Fibroblast of lung (primary cell): ENCODE results near the gene CSAG1.
"Not testable (repeated sequence)": the region's sequence is repeated elsewhere in the genome, so short reads cannot be mapped to it uniquely, and the experiment has no call there.

Experiments
- EZH2 ChIP-seq: IDR thresholded peaks from 2 replicates; pipeline ENCODE4 v1.5.1; 2012; ENCODE audit warnings: low read length, control low read depth, mild to moderate bottlenecking; ENCODE audit errors: missing control alignments
- TF ChIP-seq, protein P1 (sequence below), 2 donors: IDR thresholded peaks in 1 of 2; conservative IDR thresholded peaks in 1 of 2; 1 replicate in 1 of 2; 2 replicates in 1 of 2; pipeline ENCODE4 v1.5.1; 2011 to 2012; ENCODE audit warnings: low read length in 2 of 2, control low read depth in 1 of 2, inconsistent platforms in 1 of 2, low read depth in 1 of 2, mild to moderate bottlenecking in 1 of 2

DNA sequence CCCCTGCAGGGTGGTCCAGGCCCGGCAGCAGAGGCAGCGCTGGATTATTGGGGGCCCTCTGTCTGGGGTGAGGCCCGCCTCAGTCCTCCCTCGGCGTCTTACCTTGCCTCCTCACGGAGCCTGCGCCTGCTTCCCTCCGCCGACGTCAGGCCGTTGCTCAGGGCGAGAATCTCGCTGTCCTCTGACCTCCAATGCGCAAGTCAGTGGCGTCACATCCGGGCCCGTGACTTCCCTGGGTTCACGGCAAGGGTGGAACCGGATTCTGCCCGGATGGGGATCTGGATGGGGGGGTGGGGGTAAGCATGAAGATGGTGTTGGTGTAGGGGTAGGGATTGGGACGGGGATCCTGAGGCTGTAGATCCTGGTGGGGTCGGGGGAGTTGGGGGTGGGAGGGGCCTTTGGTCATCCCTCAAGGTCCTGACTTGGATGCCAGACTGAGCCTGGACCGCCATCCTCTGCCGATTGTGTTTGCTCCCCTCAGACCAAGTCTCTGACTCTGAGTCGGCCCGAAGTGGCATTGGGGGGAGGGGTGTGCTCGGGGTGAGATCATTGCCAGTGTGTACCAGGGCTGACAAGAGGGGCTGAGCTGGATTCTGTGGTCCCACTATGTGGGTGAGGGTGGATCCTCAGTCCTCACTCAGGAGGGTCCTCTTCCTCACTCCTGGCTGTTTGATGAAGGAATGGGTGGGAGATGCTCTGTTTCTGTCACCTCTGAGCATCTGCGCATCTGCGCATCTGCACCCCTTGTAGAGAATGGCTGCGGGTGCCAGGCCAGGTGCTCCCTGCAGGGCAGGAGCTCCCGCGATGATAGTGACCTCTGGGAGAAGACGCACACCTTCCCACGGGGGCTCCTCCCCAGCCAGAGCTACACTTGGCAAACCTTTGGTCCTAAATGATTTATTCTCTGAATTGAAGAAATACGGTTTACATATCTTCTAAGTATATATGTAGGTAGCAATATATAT, 20.4 kb upstream of the CSAG1 start, which contains the start of gene MAGEA2:
- TF ChIP-seq, protein P1, sequence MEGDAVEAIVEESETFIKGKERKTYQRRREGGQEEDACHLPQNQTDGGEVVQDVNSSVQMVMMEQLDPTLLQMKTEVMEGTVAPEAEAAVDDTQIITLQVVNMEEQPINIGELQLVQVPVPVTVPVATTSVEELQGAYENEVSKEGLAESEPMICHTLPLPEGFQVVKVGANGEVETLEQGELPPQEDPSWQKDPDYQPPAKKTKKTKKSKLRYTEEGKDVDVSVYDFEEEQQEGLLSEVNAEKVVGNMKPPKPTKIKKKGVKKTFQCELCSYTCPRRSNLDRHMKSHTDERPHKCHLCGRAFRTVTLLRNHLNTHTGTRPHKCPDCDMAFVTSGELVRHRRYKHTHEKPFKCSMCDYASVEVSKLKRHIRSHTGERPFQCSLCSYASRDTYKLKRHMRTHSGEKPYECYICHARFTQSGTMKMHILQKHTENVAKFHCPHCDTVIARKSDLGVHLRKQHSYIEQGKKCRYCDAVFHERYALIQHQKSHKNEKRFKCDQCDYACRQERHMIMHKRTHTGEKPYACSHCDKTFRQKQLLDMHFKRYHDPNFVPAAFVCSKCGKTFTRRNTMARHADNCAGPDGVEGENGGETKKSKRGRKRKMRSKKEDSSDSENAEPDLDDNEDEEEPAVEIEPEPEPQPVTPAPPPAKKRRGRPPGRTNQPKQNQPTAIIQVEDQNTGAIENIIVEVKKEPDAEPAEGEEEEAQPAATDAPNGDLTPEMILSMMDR (conservative IDR thresholded peaks at IDR 0.05 in 1 of 2, IDR thresholded peaks at IDR 0.05 in 1 of 2; ENCODE audit: low read depth in 1 of 2, low read length in 2 of 2): not testable (repeated sequence)
- not testable (repeated sequence) for TF ChIP-seq EZH2
